ENCODE measurements around the gene HMGCR. TPM values are rescaled to one million over a fixed set of nuclear protein-coding genes. Genes with fewer than 3 reads are reported as not detected.
"Not testable (repeated sequence)": the region's sequence is repeated elsewhere in the genome, so short reads cannot be mapped to it uniquely, and the experiment has no call there.

HMGCR gene
- total and polyA plus RNA-seq, 2 donors from 2014 or later, result 16.4 to 39.0 TPM

- H3K4me1 ChIP-seq (ENCODE audit: control insufficient read depth in 2 of 3, insufficient read depth in 2 of 3, low read depth in 1 of 3, low read length in 3 of 3), result no peaks in the 10 kb centered on the region
- no peaks in the 10 kb centered on the region for H3K27me3 ChIP-seq (ENCODE audit: control insufficient read depth, insufficient read depth, low read length)
- no peaks in the 10 kb centered on the region for H3K9me3 ChIP-seq (ENCODE audit: control insufficient read depth in 2 of 3, insufficient read depth in 1 of 3, low read length in 3 of 3)
- H3K4me3 ChIP-seq (ENCODE audit: low read length in 3 of 3), result no peak overlapping the region
- no peak for DNase-seq
- no peak for FAIRE-seq
- H3K27ac ChIP-seq (ENCODE audit: low read depth in 2 of 2, low read length in 2 of 2), result no peak overlapping the region
- intact Hi-C loops (cut with DNase I), result no loop called here
- no peak overlapping the region for H3K9ac ChIP-seq (ENCODE audit: low read length in 3 of 3)
- no peak for TF ChIP-seq CTCF (IDR thresholded peaks at IDR 0.05; ENCODE audit: borderline replicate concordance, extremely low read depth, insufficient read depth)
- no peaks in the 10 kb centered on the region for H3K36me3 ChIP-seq (ENCODE audit: control insufficient read depth in 2 of 3, insufficient read depth in 3 of 3, low read length in 3 of 3)
These were observed 33.6 kb upstream of the HMGCR start for GRCh38 chr5:75303419-75303818.

GRCh38 chr5:75304486-75304885 is 32.5 kb upstream of the HMGCR start:
- H3K4me3 ChIP-seq (ENCODE audit: low read length in 3 of 3); H3K27ac ChIP-seq (ENCODE audit: low read depth in 2 of 2, low read length in 2 of 2); H3K9me3 ChIP-seq (ENCODE audit: control insufficient read depth in 2 of 3, insufficient read depth in 1 of 3, low read length in 3 of 3); intact Hi-C loops (cut with DNase I); FAIRE-seq; H3K4me1 ChIP-seq (ENCODE audit: control insufficient read depth in 2 of 3, insufficient read depth in 2 of 3, low read depth in 1 of 3, low read length in 3 of 3); H3K9ac ChIP-seq (ENCODE audit: low read length in 3 of 3); H3K27me3 ChIP-seq (ENCODE audit: control insufficient read depth, insufficient read depth, low read length); DNase-seq; H3K36me3 ChIP-seq (ENCODE audit: control insufficient read depth in 2 of 3, insufficient read depth in 3 of 3, low read length in 3 of 3): not testable (repeated sequence)

GRCh38 chr5:75306746-75307145 is 30.3 kb upstream of the HMGCR start:
- H3K4me3 ChIP-seq (ENCODE audit: low read length in 3 of 3), result no peak overlapping the region
- intact Hi-C loops (cut with DNase I), result no loop called here
- H3K27ac ChIP-seq (ENCODE audit: low read depth in 2 of 2, low read length in 2 of 2), result no peak overlapping the region
- H3K36me3 ChIP-seq (ENCODE audit: control insufficient read depth in 2 of 3, insufficient read depth in 3 of 3, low read length in 3 of 3), result no peaks in the 10 kb centered on the region
- H3K4me1 ChIP-seq (ENCODE audit: control insufficient read depth in 2 of 3, insufficient read depth in 2 of 3, low read depth in 1 of 3, low read length in 3 of 3), result no peaks in the 10 kb centered on the region
- no peak overlapping the region for H3K9ac ChIP-seq (ENCODE audit: low read length in 3 of 3)
- H3K9me3 ChIP-seq (ENCODE audit: control insufficient read depth in 2 of 3, insufficient read depth in 1 of 3, low read length in 3 of 3), result no peaks in the 10 kb centered on the region
- DNase-seq, result no peak
- TF ChIP-seq CTCF (IDR thresholded peaks at IDR 0.05; ENCODE audit: borderline replicate concordance, extremely low read depth, insufficient read depth), result no peak
- no peak for FAIRE-seq
- H3K27me3 ChIP-seq (ENCODE audit: control insufficient read depth, insufficient read depth, low read length), result no peaks in the 10 kb centered on the region

- intact Hi-C loops (cut with DNase I), result no loop called here
- Histone ChIP-seq H3K4me3 (ENCODE audit: low read length in 3 of 3) (no peak overlapping the region), H3K27me3 (ENCODE audit: control insufficient read depth, insufficient read depth, low read length) (no peaks in the 10 kb centered on the region), H3K36me3 (ENCODE audit: control insufficient read depth in 2 of 3, insufficient read depth in 3 of 3, low read length in 3 of 3) (no peaks in the 10 kb centered on the region), H3K4me1 (ENCODE audit: control insufficient read depth in 2 of 3, insufficient read depth in 2 of 3, low read depth in 1 of 3, low read length in 3 of 3) (no peaks in the 10 kb centered on the region), H3K9ac (ENCODE audit: low read length in 3 of 3) (no peak overlapping the region), H3K9me3 (ENCODE audit: control insufficient read depth in 2 of 3, insufficient read depth in 1 of 3, low read length in 3 of 3) (no peaks in the 10 kb centered on the region), H3K27ac (ENCODE audit: low read depth in 2 of 2, low read length in 2 of 2) (no peak overlapping the region)
- no peak for TF ChIP-seq CTCF (IDR thresholded peaks at IDR 0.05; ENCODE audit: borderline replicate concordance, extremely low read depth, insufficient read depth)
- no peak for FAIRE-seq
- no peak for DNase-seq
These were observed 26.8 kb upstream of the HMGCR start for GRCh38 chr5:75310212-75310611.

- H3K9me3 ChIP-seq (ENCODE audit: control insufficient read depth in 2 of 3, insufficient read depth in 1 of 3, low read length in 3 of 3); intact Hi-C loops (cut with DNase I); DNase-seq; FAIRE-seq; H3K27me3 ChIP-seq (ENCODE audit: control insufficient read depth, insufficient read depth, low read length); H3K4me1 ChIP-seq (ENCODE audit: control insufficient read depth in 2 of 3, insufficient read depth in 2 of 3, low read depth in 1 of 3, low read length in 3 of 3); H3K36me3 ChIP-seq (ENCODE audit: control insufficient read depth in 2 of 3, insufficient read depth in 3 of 3, low read length in 3 of 3); H3K9ac ChIP-seq (ENCODE audit: low read length in 3 of 3); H3K4me3 ChIP-seq (ENCODE audit: low read length in 3 of 3): not testable (repeated sequence)
- H3K27ac ChIP-seq (ENCODE audit: low read depth in 2 of 2, low read length in 2 of 2), result peak overlapping the region in 1 of 2 donors; percentile 34
These were observed 17.9 kb upstream of the HMGCR start for GRCh38 chr5:75319148-75319547.
